Stimulated activated memory B cell treated with anti-CD40 and anti-IgM and Interleukin-4, amounts not matched to agents 10 μg/mL and 1 μg/mL and 100 μg/mL, for 72 hours (primary cell): ENCODE measurements around the gene DYNC1I1.

Experiments used
- ATAC-seq: fragments of 150-1000 bp; cut with Tn5 transposase; 2 replicates; pipeline ENCODE4 v1.10.0; 2021
- H3K27ac Mint-ChIP-seq: one replicate; pipeline ENCODE4 v1.8.0; 2022; ENCODE audit warnings: mild to moderate bottlenecking, mixed read lengths
- H3K27me3 Mint-ChIP-seq: one replicate; pipeline ENCODE4 v1.8.0; 2022; ENCODE audit warnings: mixed read lengths
- H3K36me3 Mint-ChIP-seq: one replicate; pipeline ENCODE4 v1.8.0; 2022; ENCODE audit warnings: mixed read lengths
- H3K4me1 Mint-ChIP-seq: one replicate; pipeline ENCODE4 v1.8.0; 2022; ENCODE audit warnings: mixed read lengths
- H3K4me3 Mint-ChIP-seq: one replicate; pipeline ENCODE4 v1.8.0; 2022; ENCODE audit warnings: mild to moderate bottlenecking, moderate library complexity, mixed read lengths
- H3K9me3 Mint-ChIP-seq: one replicate; pipeline ENCODE4 v1.8.0; 2022; ENCODE audit warnings: mixed read lengths

DYNC1I1 gene

DNA sequence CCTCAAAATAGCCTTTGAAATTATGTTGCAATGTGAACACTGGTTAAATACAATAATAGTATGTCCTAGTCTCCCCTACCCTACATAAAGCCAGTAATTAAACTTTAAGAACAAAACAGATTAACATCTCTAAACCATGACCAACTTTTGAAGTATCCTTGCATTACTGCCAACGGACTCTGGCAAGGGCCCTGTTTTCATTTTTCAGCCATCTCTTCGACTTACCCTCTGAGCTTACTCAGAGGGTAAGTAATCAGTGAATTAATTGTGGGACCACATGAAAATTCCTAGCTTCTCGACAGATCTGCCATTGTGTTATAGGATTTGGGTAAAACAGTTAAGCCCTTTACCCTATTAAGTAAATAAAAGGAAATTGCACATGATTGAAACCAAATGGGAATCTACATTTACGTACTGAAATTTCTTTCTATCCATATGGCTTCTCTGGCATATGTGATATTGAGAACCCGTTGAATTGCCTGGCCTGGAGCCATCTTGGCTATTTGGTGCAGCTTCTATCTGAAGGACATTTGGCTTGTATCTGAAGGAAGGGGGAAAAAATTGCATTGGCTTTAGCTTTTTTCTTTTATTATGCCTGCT lies 39.6 kb downstream of the DYNC1I1 start:
- Mint-ChIP-seq H3K4me1 (no peaks in the 10 kb centered on the region), H3K4me3 (no peak overlapping the region), H3K36me3 (no peaks in the 10 kb centered on the region), H3K27ac (no peak overlapping the region), H3K9me3 (no peaks in the 10 kb centered on the region), H3K27me3 (no peaks in the 10 kb centered on the region)
- ATAC-seq: no peak

DNA sequence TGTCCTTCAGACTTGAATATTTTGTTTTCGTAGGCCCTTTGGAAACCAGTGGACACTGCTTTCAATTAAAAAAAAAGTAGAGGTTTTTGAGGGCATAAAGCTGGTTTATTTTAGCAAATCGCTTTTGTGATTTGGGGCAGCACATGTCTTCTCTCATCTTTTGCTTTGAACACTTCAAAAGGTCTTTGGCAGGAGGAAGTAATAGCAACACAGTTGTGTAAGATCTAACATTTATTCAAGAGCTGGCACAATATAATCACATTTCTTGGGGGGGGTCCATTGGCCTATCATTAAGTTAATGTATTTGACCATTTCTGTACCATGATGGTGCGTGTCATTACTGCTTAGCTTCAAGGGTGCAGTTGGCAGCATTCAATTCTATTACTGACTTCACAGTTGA lies 42.4 kb downstream of the DYNC1I1 start:
- Mint-ChIP-seq H3K27ac (no peak overlapping the region), H3K27me3 (no peaks in the 10 kb centered on the region), H3K9me3 (no peaks in the 10 kb centered on the region), H3K4me3 (no peak overlapping the region), H3K4me1 (no peaks in the 10 kb centered on the region), H3K36me3 (no peaks in the 10 kb centered on the region)
- ATAC-seq: no peak

DNA sequence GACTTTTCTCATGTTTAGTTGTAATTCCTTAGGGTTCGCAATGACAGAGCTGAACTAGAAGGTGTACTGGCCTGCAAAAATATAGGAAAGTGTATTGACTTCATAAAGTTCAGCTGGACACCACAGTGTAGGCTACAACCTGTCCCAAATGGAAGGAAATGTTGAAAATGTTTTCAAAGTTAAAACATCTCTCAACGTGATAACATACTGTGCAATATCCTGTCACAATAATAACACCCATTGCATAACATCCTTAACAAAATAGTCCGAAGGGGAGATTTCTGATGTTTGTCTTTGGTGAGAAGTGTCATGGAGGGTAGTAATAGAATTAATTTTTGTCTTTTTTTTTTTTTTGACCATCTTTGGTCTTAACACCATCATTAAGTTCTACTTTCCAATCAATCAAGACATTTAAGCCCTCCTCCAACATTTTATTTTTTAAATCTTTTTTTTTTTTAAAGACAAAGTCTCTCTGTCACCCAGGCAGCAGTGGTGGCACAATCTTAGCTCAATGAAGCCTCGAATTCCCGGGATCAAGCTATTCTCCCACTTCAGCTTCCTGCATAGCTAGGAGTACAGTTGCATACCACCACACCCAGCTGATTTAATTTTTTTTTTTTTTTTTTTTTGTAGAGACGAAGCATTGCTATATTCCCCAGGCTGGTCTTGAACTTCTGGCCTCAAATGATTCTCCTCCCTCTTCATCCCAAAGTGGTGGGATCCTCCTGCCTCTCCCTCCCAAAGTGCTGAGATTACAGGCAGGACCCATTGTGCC lies 45.7 kb downstream of the DYNC1I1 start:
- Mint-ChIP-seq H3K9me3 (no peaks in the 10 kb centered on the region), H3K27me3 (no peaks in the 10 kb centered on the region), H3K4me3 (no peak overlapping the region), H3K36me3 (no peaks in the 10 kb centered on the region), H3K27ac (no peak overlapping the region), H3K4me1 (no peaks in the 10 kb centered on the region)
- ATAC-seq: no peak

DNA sequence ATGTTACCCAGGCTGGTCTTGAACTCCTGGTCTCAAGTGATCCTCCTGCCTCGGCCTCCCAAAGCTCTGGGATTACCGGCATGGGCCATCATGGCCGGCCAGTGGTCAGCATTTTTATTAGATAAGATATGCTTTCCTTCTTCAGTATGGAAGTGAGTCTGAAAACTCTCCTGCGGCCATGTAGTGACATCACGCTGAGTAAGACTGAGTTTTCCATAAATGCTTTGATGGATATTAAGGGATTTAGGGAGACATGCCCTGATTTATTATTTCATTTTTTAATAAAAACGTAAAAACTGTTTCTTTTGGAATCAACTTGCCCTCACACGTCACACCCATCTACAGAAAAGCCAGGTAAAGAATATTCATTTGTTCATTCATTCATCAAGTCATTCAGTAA lies 48.4 kb downstream of the DYNC1I1 start:
- no peaks in the 10 kb centered on the region for H3K9me3 Mint-ChIP-seq
- no peaks in the 10 kb centered on the region for H3K36me3 Mint-ChIP-seq
- H3K4me3 Mint-ChIP-seq: no peak overlapping the region
- no peak for ATAC-seq
- no peaks in the 10 kb centered on the region for H3K27me3 Mint-ChIP-seq
- H3K4me1 Mint-ChIP-seq: no peaks in the 10 kb centered on the region
- no peak overlapping the region for H3K27ac Mint-ChIP-seq

DNA sequence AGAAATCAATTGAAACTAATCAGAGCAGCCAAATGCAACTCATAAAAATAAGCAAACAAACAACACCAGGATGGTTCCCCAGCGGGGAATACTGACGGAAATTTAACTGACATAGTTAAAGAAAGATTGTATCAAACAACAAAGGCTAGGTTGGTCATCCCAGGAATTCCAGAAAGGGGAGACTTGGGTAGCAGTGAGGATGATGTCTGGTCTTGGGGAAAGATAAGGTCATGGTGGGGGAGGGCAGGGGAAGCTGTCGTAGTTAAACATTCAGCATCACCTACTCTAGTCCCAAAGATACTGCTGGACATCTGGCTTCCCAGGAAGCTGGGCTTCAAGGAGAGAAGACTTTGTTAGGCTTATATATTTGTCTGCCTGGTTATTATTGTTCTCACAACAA lies 50.4 kb downstream of the DYNC1I1 start:
- H3K27ac Mint-ChIP-seq: no peak overlapping the region
- H3K9me3 Mint-ChIP-seq: no peaks in the 10 kb centered on the region
- no peaks in the 10 kb centered on the region for H3K4me1 Mint-ChIP-seq
- no peaks in the 10 kb centered on the region for H3K27me3 Mint-ChIP-seq
- no peaks in the 10 kb centered on the region for H3K36me3 Mint-ChIP-seq
- no peak overlapping the region for H3K4me3 Mint-ChIP-seq
- ATAC-seq: no peak

DNA sequence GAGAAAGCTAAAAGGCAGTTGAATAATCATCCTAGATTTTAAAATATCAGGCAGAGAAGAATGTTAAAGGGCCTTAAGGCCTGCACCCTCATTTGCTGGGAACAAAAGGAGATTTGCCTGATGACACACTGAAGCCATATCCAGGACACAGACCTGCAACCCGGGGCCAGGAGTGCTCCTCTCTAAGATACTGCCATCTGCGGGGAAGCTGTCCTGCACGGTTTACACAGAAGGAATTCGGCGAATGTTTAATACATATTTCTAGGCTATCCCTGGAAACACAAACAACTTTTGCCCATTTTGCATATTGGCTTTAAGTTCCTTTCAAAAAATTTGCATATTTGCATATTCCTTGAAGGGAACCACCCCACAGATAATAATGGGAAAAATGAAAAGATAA lies 52.3 kb downstream of the DYNC1I1 start:
- H3K36me3 Mint-ChIP-seq: no peaks in the 10 kb centered on the region
- H3K4me3 Mint-ChIP-seq: no peak overlapping the region
- H3K27me3 Mint-ChIP-seq: no peaks in the 10 kb centered on the region
- H3K27ac Mint-ChIP-seq: no peak overlapping the region
- H3K4me1 Mint-ChIP-seq: no peaks in the 10 kb centered on the region
- no peaks in the 10 kb centered on the region for H3K9me3 Mint-ChIP-seq
- no peak for ATAC-seq

DNA sequence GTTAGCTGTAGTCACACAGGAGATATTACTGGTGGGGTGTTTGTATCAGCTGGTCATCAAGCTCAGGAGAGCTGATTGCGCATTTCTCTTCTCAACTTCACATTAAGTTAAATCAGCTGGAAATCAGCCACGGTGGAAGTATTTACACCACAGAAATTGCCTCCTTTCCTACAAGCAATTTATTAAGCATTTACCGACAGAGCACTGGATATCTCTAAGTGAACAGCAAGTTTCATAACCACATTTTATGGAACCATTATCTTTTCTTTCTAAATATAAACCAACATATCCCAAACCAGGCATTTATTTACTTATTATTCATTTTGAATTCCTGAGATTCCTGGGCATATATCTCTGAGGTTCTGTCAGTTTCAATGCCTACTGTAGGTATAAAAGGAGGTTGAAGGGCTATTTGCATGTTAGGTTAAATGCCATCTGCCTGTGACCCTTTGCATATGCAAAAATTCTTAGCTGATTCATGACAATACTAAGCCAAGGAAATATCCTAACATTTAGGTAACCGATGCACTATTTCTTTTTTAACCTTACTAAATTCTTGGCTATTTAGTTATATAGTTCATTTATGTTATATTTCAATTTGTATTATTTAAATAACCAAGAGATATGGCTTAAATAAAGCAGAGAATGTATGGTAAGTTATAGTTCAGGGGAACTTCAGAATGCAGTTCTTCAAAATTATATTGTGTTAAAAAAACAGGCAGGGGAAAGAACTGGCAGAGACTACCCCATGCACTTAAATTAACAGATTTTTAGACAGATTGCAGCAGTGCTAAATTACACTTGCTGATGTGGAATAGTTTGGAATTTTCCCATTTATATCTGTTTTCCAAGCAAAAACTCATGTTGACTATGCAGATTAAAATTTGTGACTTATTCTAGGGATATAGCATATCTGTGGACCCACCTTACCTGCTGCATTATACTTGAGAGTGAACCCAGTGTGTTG lies 56.8 kb downstream of the DYNC1I1 start:
- no peak for ATAC-seq
- no peak overlapping the region for H3K4me3 Mint-ChIP-seq
- H3K27me3 Mint-ChIP-seq: no peaks in the 10 kb centered on the region
- H3K9me3 Mint-ChIP-seq: no peaks in the 10 kb centered on the region
- no peaks in the 10 kb centered on the region for H3K4me1 Mint-ChIP-seq
- H3K27ac Mint-ChIP-seq: no peak overlapping the region
- no peaks in the 10 kb centered on the region for H3K36me3 Mint-ChIP-seq

DNA sequence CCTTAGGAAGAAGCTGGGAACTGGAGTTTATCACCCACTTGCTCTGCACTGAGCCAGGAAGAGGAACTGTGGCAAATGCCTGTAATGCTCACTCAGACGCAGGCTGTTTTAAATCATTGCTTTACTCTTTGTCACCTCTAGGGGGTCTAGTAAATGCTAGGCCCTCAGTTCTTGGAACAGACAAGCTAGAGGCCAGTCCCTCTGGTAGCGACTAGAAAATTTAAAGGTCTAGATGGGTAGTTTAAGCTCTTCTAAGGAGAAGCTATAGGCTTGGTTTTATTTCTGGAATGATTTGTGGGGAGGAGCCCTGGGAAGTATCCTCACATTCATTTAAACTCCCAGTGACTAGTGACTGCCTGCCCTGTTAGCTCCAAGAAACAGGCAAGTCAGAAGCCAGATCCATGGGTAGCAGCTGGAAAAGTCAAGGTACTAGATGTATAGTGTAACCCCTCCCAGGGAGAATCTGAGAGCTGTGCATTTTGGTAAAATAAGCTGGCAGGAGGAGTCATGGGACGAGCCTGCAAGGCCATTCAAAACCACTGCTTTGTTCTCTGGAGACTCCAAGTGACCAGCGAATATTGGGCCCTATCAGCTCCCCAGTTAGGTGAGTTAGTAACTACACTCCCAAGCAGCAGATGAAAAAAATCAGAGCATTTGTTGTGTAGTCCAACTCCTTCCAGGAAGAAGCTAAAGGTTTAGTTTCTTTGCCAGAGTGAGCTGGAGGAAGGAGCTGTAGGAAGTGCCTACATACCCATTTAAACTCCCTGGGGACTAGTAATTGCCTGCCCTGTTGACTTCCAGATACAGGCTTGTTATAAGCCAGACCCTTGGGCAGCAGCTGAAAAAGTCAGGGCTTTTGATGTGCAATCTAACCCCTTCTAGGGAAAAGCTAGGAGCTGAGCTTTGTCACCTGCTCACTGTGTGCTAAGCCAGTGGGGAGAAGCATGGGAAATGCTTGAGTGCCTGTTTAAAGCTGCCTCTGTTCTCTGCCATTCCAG lies 68.9 kb downstream of the DYNC1I1 start:
- no peak for ATAC-seq
- H3K9me3 Mint-ChIP-seq: peaks cover 6% of the 10 kb centered on the region
- no peaks in the 10 kb centered on the region for H3K4me1 Mint-ChIP-seq
- H3K27ac Mint-ChIP-seq: no peak overlapping the region
- H3K4me3 Mint-ChIP-seq: no peak overlapping the region
- H3K27me3 Mint-ChIP-seq: peaks cover 16% of the 10 kb centered on the region
- H3K36me3 Mint-ChIP-seq: no peaks in the 10 kb centered on the region

DNA sequence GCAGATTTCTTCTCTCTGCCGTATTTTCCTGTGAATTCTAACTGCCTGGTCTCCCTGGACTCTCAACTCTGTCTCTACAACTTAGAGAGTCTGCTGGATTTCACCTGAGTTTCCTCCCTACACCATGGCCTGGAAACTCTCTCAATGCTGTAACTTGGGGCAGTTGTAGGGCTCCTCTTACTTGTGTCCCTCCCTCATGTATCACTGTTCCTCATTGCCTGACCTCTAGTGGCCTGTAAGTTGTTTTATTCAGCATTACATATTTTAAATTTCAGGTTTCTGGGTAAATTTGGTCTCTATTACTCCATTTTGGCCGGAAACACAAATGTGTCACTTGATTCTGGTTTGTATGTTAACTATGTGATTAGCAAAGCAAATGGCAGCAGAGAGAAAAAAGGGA lies 70.9 kb downstream of the DYNC1I1 start:
- Mint-ChIP-seq H3K27me3 (peaks cover 16% of the 10 kb centered on the region), H3K27ac (no peak overlapping the region), H3K9me3 (no peaks in the 10 kb centered on the region), H3K4me3 (no peak overlapping the region), H3K4me1 (no peaks in the 10 kb centered on the region), H3K36me3 (no peaks in the 10 kb centered on the region)
- no peak for ATAC-seq

DNA sequence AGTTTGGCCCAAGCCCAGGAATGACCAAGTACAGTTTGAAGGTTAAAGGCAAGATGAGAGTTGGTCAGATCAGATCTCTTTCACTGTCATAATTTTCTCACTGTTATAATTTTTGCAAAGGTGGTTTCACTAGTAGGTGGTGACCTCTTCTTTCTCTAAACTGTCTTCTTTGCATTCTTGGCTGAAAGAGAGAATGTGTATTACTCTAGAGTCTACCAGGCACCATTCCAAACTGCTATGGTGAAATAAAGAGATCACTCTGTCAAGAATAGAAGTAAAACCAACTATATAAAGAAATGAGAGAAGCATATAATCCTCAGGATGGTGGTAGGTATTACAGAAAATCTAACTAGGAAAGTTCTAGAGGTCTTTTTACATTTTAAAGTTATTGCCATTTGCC lies 72.7 kb downstream of the DYNC1I1 start:
- Mint-ChIP-seq H3K27ac (no peak overlapping the region), H3K9me3 (no peaks in the 10 kb centered on the region), H3K4me3 (no peak overlapping the region), H3K36me3 (no peaks in the 10 kb centered on the region), H3K4me1 (no peaks in the 10 kb centered on the region), H3K27me3 (peaks cover 11% of the 10 kb centered on the region)
- no peak for ATAC-seq

DNA sequence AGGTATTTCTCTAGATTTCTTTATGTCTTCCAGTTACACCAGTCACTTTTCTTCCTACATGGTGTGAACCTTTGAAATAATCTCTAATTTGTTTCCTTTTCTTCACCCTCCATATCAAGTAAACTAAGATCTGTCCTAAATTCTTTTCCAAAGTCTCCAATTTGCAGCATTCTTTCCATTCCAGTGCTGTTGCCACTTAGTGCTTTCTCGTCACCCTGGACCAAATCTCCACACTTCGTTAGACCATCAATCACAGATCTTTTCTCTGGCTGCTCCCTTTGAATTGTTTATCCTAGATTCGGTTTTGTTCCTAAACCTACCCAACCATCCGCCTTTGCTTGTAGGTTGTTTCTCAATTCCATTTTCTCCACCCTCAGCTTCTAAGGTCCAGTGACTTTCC lies 74.7 kb downstream of the DYNC1I1 start:
- Mint-ChIP-seq H3K27me3 (no peaks in the 10 kb centered on the region), H3K36me3 (no peaks in the 10 kb centered on the region), H3K4me3 (no peak overlapping the region), H3K4me1 (no peaks in the 10 kb centered on the region), H3K27ac (no peak overlapping the region), H3K9me3 (no peaks in the 10 kb centered on the region)
- no peak for ATAC-seq

DNA sequence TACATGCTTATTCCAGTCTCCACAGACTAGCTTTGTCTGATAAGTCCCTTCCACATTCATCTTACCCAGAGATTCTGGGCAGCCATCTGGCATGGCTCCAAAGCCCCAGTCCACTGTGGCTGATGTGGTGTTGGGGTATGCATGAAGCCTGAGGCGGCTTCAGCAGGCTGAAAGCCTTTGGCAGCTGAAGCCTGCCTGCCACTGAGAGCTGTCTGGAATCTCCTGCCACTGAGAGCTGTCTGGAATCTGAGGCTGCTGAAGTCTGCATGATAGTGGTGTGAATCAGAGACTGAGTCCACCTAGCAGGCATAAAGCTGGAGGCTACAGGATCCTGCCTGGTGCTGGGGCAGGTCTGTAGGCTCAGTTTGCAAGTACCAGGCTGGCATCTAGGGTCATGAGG lies 87.1 kb downstream of the DYNC1I1 start:
- H3K4me3 Mint-ChIP-seq: no peak overlapping the region
- no peaks in the 10 kb centered on the region for H3K4me1 Mint-ChIP-seq
- ATAC-seq: no peak
- H3K27ac Mint-ChIP-seq: no peak overlapping the region
- H3K27me3 Mint-ChIP-seq: no peaks in the 10 kb centered on the region
- peaks cover 4% of the 10 kb centered on the region for H3K9me3 Mint-ChIP-seq
- H3K36me3 Mint-ChIP-seq: no peaks in the 10 kb centered on the region

DNA sequence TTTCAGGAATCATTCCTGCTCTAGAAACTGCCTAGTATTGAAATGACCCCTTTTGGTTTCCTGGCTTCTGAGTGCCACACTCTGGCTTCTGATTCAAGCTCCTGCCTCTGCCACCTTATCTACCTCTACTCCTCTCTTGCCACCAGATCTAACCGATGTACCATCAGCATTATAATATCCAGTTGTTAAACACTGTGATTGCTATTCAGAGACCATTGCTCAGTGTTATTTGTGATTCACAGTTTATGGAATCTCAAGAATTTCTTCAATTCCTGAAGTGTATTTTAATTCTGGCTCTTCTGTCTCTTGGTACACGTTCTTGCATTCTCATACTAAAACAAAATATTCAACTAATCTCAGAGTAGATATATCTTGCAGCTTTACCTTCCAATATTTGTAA lies 88.7 kb downstream of the DYNC1I1 start:
- no peaks in the 10 kb centered on the region for H3K36me3 Mint-ChIP-seq
- no peak overlapping the region for H3K27ac Mint-ChIP-seq
- H3K4me1 Mint-ChIP-seq: no peaks in the 10 kb centered on the region
- no peak overlapping the region for H3K4me3 Mint-ChIP-seq
- no peak for ATAC-seq
- peaks cover 4% of the 10 kb centered on the region for H3K9me3 Mint-ChIP-seq
- H3K27me3 Mint-ChIP-seq: no peaks in the 10 kb centered on the region

DNA sequence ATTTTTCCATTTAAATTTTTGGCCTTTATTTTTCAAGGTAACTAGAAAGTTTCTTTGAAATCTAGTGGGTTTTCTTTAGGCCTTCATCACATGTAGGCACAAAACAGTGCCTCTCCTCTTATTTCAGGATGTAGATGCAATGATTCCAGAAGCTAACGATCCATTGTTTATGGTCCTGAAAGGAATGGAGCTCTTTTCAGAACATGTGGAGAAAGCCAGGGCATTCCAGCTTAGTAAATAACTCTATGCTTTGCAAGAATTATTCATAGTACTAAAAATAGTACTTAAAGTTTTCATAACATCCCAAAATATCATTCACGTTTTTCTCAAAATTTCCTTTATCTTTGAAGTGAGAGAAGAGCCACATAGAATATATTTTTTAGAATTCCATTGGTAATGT lies 91.3 kb downstream of the DYNC1I1 start:
- Mint-ChIP-seq H3K36me3 (no peaks in the 10 kb centered on the region), H3K27me3 (no peaks in the 10 kb centered on the region), H3K27ac (no peak overlapping the region), H3K4me1 (no peaks in the 10 kb centered on the region), H3K9me3 (peaks cover 4% of the 10 kb centered on the region), H3K4me3 (no peak overlapping the region)
- no peak for ATAC-seq
